GM23248 (cell line): ENCODE data around the gene CIDEC.

ENCODE experiments used
- EZH2 ChIP-seq: fragments of 200-600 bp; sonication (generic); IDR thresholded peaks from 2 replicates; pipeline ENCODE4 v1.6.1; 2018; ENCODE audit warnings: antibody characterized with exemption, mild to moderate bottlenecking; ENCODE audit not compliant: insufficient read depth, poor library complexity, severe bottlenecking
- EZH2phosphoT487 ChIP-seq: fragments of 200-600 bp; sonication (generic); IDR thresholded peaks from 2 replicates; pipeline ENCODE4 v1.6.1; 2018; ENCODE audit warnings: antibody characterized with exemption, moderate library complexity, mild to moderate bottlenecking, low read depth; ENCODE audit not compliant: insufficient read depth

- TF ChIP-seq EZH2, result no peak
- TF ChIP-seq EZH2phosphoT487, result no peak
Measured at GRCh38 chr3:9831253-9831652, 48.8 kb downstream of the CIDEC start.
